HG02678 (cell line): Measurements from ENCODE around the gene PROB1.
"Not testable (repeated sequence)": the region's sequence is repeated elsewhere in the genome, so short reads cannot be mapped to it uniquely, and the experiment has no call there.

Experiments used
- ATAC-seq: cut with Tn5 transposase; IDR thresholded peaks from one replicate; pipeline ENCODE4 v1.9.1; 2021; ENCODE audit warnings: mild to moderate bottlenecking, moderate library complexity; ENCODE audit not compliant: unreplicated experiment

PROB1 gene

DNA sequence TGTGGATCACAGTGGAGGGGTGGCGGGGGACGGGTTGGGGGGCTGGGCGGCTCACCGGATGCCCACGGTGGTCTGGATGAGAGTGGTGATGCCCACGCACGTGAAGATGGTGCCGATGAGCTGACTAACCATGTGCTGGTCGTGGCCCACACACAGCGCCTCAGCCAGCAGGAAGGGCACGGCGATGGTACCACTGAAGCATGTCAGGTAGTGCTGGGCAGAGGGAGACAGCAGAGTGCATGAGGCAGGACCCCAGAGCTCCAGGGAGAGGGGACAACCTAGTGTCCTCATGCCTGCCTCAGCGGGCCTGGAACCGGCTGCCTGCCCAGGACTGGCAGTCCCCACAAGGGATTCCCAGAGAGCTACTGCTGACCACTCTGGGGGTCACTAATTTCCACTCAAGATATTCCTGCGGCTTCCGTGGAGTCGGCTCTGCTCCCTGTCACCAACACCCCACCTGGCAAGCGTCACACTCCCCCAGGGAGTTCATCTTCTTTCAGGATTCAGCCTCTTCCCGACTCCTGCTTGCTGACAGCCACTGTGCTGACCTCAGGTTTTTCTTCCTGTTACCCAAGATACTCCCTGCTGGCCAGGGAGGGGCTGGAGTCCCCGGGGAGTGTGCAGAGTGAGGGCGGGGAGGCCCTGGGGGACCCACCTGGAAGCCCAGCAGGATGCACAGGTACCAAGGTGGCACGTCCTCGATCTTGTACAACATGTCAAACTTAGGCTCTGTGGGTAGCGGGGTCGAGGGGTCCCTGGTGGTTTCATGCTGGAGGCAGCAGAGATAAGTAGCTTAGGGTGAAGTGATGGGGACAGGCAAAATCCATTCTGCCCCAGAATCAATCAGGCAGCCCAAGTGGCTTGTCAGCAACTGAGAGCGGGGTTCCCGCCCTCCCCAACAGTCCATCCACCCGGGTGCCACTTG is 12.8 kb downstream of the PROB1 start:
- no peak for ATAC-seq

GRCh38 chr5:139379626-139380449 is 15.1 kb downstream of the PROB1 start:
- ATAC-seq: no peak

GRCh38 chr5:139378941-139379361 is 16.0 kb downstream of the PROB1 start:
- ATAC-seq: no peak

DNA sequence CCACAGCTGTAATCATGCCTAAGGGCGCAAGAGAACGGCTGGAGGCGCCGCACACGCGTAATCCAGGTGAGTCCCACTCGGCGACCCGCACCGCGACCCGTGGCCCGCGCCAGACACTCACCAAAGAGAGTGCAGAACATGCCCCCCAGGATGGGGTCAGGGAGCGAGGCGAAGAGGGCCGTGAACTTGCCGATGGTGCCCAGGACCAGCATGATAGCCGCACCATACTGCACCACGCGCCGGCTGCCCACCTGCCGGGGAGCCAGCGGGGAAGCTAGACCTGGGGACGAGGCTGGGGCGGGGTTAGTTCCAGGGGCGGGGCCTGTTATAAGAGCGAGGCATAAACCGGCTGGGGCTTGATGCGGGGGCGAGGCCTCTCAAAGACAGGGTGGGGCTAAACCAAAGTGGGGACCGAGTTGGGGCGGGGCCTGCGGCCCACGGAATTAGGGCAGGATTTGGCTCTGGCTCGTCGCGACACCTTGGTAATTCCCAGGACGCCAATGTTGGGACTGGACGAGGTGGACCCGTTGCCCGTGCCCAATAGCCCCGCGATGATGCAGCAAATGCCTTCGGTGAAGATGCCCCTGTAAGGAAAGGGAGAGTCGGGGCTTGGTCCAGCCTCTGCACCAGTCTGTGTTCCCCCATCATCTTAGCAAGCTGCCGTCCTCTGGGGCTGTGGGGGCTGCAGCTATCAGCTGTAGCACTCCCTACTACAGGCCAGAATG is 16.6 kb downstream of the PROB1 start:
- ATAC-seq: no peak

DNA sequence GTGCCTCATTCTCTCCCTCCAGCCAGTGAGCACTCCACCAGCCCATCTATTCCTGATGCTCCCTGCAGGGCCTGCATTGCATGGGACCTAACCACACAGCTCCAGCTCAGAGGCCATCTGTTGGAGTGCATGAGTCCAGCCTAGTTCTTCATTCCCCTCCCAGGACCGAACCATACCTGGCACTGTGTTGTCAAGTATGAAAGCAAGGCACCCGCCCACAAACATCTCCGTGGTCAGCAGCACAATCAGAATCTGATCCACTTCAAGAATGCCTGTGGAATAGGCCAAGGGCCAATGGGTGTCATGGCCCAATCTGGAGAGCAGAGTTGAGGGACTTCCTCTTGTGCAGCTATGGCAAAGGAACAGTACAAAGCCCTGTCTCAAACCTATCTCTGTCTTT is 17.7 kb downstream of the PROB1 start:
- ATAC-seq: no peak

DNA sequence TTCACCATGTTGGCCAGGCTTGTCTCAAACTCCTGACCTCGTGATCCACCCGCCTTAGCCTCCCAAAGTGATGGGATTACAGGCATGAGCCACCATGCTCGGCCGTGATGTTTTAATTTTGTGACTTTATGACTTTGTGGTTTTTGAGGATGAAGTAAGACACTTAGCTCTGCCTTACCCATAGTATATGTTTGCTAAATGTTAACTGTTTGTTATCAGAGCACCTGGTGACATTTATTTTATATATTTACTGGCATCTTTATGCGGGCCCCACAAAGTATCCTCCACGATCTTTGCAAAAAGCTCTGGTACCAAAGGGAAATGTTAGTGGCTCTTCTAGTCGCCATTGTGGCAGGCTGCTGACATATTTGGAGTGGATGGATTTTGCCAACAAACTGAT is 18.5 kb downstream of the PROB1 start:
- no peak for ATAC-seq

DNA sequence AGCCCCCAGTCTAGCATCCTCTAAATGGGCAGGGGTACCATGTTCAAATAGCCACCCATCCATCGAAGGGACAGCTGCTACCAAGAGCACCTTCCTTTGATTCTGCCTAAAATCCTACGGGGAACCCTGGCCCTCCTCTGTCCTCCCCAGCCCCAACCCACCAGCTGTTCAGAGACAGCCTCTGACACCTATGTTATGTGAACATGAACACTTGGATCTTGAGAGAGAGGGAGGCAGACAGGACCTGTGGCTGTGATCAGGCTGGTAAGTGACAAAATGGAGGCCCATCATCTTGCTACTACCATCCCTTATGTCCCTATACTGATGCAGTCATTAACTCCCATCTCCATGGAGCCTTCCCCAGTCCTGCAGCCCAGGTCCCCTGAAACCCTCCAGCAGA is 20.0 kb downstream of the PROB1 start:
- ATAC-seq: no peak

- ATAC-seq: no peak
Measured at GRCh38 chr5:139371482-139372435, 23.1 kb downstream of the PROB1 start.

- no peak for ATAC-seq
Measured at GRCh38 chr5:139369181-139369580, 25.7 kb downstream of the PROB1 start.

DNA sequence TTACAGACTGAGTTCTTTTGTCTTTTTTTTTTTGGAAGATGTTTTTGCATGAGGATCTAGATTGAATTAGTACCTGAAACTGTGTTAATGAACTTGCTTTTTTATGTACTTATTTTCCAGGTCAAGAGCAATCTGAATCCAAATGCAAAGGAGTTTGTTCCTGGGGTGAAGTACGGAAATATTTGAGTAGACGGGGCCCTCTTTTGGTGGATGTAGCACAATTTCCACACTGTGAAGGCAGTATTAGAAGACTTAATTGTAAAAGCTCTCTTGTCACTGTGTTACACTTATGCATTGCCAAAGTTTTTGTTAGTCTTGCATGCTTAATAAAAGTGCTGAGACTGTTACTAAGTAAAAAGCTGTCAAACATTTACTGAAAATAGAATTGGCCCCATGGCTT is 26.3 kb downstream of the PROB1 start:
- ATAC-seq: no peak

- ATAC-seq: no peak
Measured at GRCh38 chr5:139364466-139364865, 30.4 kb downstream of the PROB1 start.

DNA sequence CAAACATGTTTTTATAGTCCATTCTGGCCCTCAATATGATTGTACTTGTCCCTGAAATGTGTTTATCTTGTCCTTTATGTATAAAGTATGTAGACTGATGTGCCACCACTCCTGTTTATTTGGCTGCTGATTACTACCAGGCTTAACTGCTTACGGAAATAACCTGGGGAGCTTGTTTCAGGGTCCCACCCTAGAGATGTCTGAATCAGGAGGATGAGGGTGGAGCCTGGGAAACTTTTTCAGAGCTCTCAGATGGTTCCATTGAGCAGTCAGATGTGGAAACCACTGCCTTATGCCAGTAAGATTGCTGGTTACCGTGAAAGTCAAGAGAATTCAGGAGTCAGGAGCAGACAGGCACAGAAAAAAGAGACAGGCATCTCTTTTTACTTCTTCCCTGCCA is 31.0 kb downstream of the PROB1 start:
- ATAC-seq: no peak

DNA sequence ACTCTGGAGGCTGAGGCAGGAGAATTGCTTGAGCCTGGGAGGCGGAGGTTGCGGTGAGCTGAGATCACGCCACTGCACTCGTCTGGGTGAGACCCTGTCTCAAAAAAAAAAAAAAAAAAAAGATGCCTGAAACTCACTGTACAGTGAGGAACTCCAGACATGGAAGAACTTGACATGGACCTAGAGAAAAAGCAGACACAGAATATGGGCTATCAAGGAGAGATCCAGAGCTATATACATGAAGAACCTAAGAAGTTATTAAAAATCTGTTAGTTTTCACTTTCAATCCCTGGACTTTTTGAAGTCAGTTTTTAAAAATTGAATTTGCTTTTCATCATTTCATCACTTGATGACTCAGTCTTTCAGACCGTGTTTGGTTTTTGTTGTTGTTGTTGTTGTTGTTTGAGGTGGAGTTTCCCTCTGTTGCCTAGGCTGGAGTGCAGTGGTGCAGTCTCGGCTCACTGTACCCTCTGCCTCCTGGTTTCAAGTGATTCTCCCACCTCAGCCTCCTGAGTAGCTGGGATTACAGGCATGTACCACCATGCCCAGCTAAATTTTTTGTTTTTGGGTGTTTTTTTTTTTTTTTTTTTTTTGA is 33.0 kb downstream of the PROB1 start:
- ATAC-seq: no peak

DNA sequence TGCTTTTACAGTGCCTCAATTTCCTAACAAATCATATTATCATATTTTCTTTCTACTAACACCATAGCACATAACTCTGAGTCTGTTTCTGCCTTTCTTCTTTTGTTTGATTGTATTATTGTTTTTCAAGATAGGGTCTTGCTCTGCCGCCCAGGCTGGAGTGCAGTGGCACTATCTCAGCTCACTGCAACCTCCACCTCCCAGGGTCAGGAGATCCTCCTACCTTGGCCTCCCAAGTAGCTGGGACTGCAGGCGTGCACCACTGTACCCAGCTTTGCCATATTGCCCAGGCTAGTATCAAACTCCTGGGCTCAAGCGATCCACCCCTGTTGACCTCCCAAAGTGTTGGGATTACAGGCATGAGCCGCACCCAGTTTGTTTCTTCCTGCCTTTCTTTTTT is 34.5 kb downstream of the PROB1 start:
- ATAC-seq: no peak

- no peak for ATAC-seq
Measured at GRCh38 chr5:139358064-139358463, 36.8 kb downstream of the PROB1 start.

DNA sequence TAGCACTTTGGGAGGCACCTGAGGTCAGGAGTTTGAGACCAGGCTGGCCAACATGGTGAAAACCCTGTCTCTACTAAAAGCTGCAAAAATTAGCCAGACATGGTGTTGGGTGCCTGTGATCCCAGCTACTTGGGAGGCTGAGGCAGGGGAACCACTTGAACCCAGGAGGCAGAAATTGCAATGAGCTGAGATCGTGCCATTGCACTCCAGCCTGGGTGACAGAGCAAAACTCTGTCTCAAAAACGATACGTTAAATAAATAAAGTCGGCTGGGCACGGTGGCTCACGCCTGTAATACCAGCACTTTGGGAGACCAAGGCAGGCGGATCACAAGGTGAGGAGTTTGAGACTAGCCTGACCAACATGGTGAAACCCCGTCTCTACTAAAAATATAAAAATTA is 39.0 kb downstream of the PROB1 start:
- not testable (repeated sequence) for ATAC-seq

- ATAC-seq: no peak
Measured at GRCh38 chr5:139354186-139354585, 40.7 kb downstream of the PROB1 start.

DNA sequence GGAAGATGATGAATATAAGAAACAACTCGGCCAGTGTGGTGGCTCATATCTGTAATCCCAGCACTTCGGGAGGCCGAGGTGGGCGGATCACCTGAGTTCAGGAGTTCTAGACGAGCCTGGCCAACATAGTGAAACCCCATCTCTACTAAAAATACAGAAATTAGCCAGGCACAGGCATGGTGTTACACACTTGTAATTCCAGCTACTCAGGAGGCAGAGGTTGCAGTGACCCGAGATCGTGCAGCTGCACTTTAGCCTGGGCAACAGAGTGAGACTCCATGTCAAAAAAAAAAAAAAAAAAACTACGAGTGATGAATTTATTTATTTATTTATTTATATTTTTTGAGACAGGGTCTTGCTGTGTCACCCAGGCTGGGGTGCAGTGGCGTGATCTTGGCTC is 47.0 kb downstream of the PROB1 start:
- ATAC-seq: not testable (repeated sequence)

DNA sequence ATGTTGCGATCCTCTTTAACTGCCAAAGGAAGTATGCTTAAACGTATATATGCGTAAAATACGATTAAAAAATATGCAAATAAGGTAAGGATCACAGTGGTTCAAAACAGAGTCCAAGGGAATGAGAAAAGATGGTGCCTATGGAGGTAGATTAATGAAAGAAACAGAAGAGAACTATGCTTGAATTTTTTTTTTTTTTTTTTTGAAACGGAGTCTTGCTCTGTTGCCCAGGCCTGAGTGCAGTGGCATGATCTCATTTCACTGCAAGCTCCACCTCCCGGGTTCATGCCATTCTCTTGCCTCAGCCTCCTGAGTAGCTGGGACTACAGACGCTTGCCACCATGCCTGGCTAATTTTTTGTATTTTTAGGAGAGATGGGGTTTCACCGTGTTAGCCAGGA is 49.5 kb downstream of the PROB1 start:
- ATAC-seq: not testable (repeated sequence)

- ATAC-seq: no peak
Measured at GRCh38 chr5:139344177-139344576, 50.7 kb downstream of the PROB1 start.
